Erythroblast (primary cell): ENCODE data around the gene SHOX.

Source experiments
- GATA1 ChIP-seq: IDR thresholded peaks from 2 replicates; pipeline ENCODE4 v1.6.1; 2011; ENCODE audit warnings: low read depth, mild to moderate bottlenecking, control low read depth, low read length, moderate library complexity
- POLR2A ChIP-seq: IDR thresholded peaks from 2 replicates; pipeline ENCODE4 v1.6.1; 2011; ENCODE audit warnings: mild to moderate bottlenecking, low read length

DNA sequence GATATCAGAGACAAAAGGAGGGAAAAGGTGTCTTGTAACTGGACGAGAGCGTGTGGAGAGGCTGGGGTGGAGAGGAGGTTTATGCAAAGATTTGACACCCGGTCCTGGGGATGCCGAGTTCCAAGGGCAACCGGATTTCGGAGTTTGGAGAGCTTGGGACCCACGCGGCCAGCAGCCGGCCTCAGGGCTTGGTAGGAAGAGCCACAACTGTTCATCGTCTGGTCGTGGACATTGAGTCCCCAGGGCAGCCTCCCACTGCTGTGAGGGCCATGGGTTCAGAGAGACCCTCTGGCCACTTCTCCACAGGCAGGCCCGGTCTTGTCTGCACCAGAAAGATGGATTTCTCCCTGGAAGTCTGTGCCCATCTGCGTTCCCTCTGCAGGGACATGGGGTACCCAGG, 46.8 kb downstream of the SHOX start:
- TF ChIP-seq POLR2A (no peak), GATA1 (no peak)
